WTC11 (cell line): ENCODE results near the gene VAMP2. TPM values are rescaled to one million over a fixed set of nuclear protein-coding genes. Genes with fewer than 3 reads are reported as not detected.

Experiments used
- ATAC-seq: fragments of 200-7000 bp; cut with Tn5 transposase; 2 replicates; pipeline ENCODE4 v1.10.0; 2021; ENCODE audit warnings: mild to moderate bottlenecking, moderate library complexity
- CTCF ChIA-PET: fragments of 300-600 bp; sonication (Branson Sonifier 250); formaldehyde crosslinking; loops from one replicate; lab custom pipeline; 2021; ENCODE audit warnings: antibody characterized with exemption; lab: Charles Lee
- POLR2A ChIA-PET: fragments of 350-600 bp; sonication (Branson Sonifier 250); formaldehyde crosslinking; loops from one replicate; lab custom pipeline; 2021; ENCODE audit warnings: antibody characterized with exemption; lab: Charles Lee
- DNase-seq: peaks from one replicate; pipeline ENCODE4 v3.0.0; 2021; ENCODE audit warnings: low spot score
- H3K27ac Mint-ChIP-seq: 2 replicates; pipeline ENCODE4 v1.8.0; 2021; ENCODE audit warnings: mixed read lengths
- H3K27me3 Mint-ChIP-seq: 2 replicates; pipeline ENCODE4 v1.8.0; 2021; ENCODE audit warnings: low read depth, mild to moderate bottlenecking, moderate library complexity, mixed read lengths
- H3K36me3 Mint-ChIP-seq: 2 replicates; pipeline ENCODE4 v1.8.0; 2021; ENCODE audit warnings: mixed read lengths
- H3K4me1 Mint-ChIP-seq: 2 replicates; pipeline ENCODE4 v1.8.0; 2022; ENCODE audit warnings: mixed read lengths
- H3K4me3 Mint-ChIP-seq: 2 replicates; pipeline ENCODE4 v1.8.0; 2021; ENCODE audit warnings: mild to moderate bottlenecking, moderate library complexity, mixed read lengths
- H3K9me3 Mint-ChIP-seq: 2 replicates; pipeline ENCODE4 v1.8.0; 2021; ENCODE audit warnings: mixed read lengths
- ARID4B ChIP-seq: sonication (generic); formaldehyde crosslinking; IDR thresholded peaks from 2 replicates; pipeline ENCODE4 v1.8.0; 2023; ENCODE audit warnings: missing genetic modification reagents, mild to moderate bottlenecking, borderline replicate concordance
- ATF2 ChIP-seq: sonication (generic); formaldehyde crosslinking; IDR thresholded peaks from 2 replicates; pipeline ENCODE4 v1.8.1; 2022; ENCODE audit warnings: low read depth, missing genetic modification reagents, borderline replicate concordance
- CREB1 ChIP-seq: sonication (generic); formaldehyde crosslinking; IDR thresholded peaks from 2 replicates; pipeline ENCODE4 v1.8.0; 2023; ENCODE audit warnings: mild to moderate bottlenecking, missing genetic modification reagents
- CREM ChIP-seq: sonication (generic); formaldehyde crosslinking; IDR thresholded peaks from 2 replicates; pipeline ENCODE4 v1.8.1; 2022; ENCODE audit warnings: mild to moderate bottlenecking, missing genetic modification reagents, moderate library complexity
- CTCF ChIP-seq: fragments of 200-600 bp; IDR thresholded peaks from 2 replicates; pipeline ENCODE4 v1.8.0; 2022; ENCODE audit warnings: antibody characterized with exemption
- GABPB1 ChIP-seq: sonication (generic); formaldehyde crosslinking; IDR thresholded peaks from 2 replicates; pipeline ENCODE4 v1.8.1; 2023; ENCODE audit warnings: mild to moderate bottlenecking, missing genetic modification reagents
- HMGXB4 ChIP-seq: sonication (generic); formaldehyde crosslinking; IDR thresholded peaks from 2 replicates; pipeline ENCODE4 v1.8.1; 2023; ENCODE audit warnings: mild to moderate bottlenecking, moderate library complexity, missing genetic modification reagents
- IRF1 ChIP-seq: sonication (generic); formaldehyde crosslinking; IDR thresholded peaks from 2 replicates; pipeline ENCODE4 v1.8.0; 2023; ENCODE audit warnings: missing genetic modification reagents
- JUN ChIP-seq: sonication (generic); formaldehyde crosslinking; IDR thresholded peaks from 2 replicates; pipeline ENCODE4 v1.8.0; 2023; ENCODE audit warnings: mild to moderate bottlenecking, missing genetic modification reagents
- MAX ChIP-seq: sonication (generic); formaldehyde crosslinking; IDR thresholded peaks from 2 replicates; pipeline ENCODE4 v1.8.0; 2022; ENCODE audit warnings: mild to moderate bottlenecking, missing genetic modification reagents
- NFE2L1 ChIP-seq: sonication (generic); formaldehyde crosslinking; IDR thresholded peaks from 2 replicates; pipeline ENCODE4 v1.8.1; 2023; ENCODE audit warnings: missing genetic modification reagents
- PREB ChIP-seq: sonication (generic); formaldehyde crosslinking; IDR thresholded peaks from 2 replicates; pipeline ENCODE4 v1.8.1; 2022; ENCODE audit warnings: mild to moderate bottlenecking, missing genetic modification reagents, moderate library complexity, borderline replicate concordance
- SMAD3 ChIP-seq: sonication (generic); formaldehyde crosslinking; IDR thresholded peaks from 2 replicates; pipeline ENCODE4 v1.8.0; 2022; ENCODE audit warnings: missing genetic modification reagents, mild to moderate bottlenecking, borderline replicate concordance
- SOX15 ChIP-seq: fragments of 250-450 bp; sonication (Bioruptor Pico); IDR thresholded peaks from 2 replicates; pipeline ENCODE4 v1.9.0; 2021; ENCODE audit warnings: mild to moderate bottlenecking
- SP1 ChIP-seq: sonication (generic); formaldehyde crosslinking; conservative IDR thresholded peaks from 2 replicates; pipeline ENCODE4 v1.8.1; 2022; ENCODE audit warnings: missing genetic modification reagents
- ZMAT4 ChIP-seq: fragments of 250-450 bp; sonication (Bioruptor Pico); IDR thresholded peaks from 2 replicates; pipeline ENCODE4 v1.9.0; 2021; ENCODE audit warnings: mild to moderate bottlenecking
- ZNF232 ChIP-seq: sonication (generic); formaldehyde crosslinking; IDR thresholded peaks from 2 replicates; pipeline ENCODE4 v1.8.0; 2022; ENCODE audit warnings: mild to moderate bottlenecking, missing genetic modification reagents
- ZNF532 ChIP-seq: fragments of 250-450 bp; sonication (Bioruptor Pico); IDR thresholded peaks from 2 replicates; pipeline ENCODE4 v1.9.0; 2021; ENCODE audit warnings: mild to moderate bottlenecking, borderline replicate concordance
- total RNA-seq: library from RNA; stranded (reverse); gene quantifications from 3 replicates; pipeline ENCODE4 v1.2.3, GENCODE V29; 2021

VAMP2 gene
- total RNA-seq, 1 experiment from 2014 or later = 27.4 TPM

GRCh38 chr17:8138672-8139371 is 23.9 kb downstream of the VAMP2 start:
- Mint-ChIP-seq H3K27ac (no peak overlapping the region), H3K9me3 (no peaks in the 10 kb centered on the region), H3K27me3 (no peaks in the 10 kb centered on the region; the same call in 1 of the 2 replicates), H3K4me1 (peaks cover 8% of the 10 kb centered on the region), H3K4me3 (no peak overlapping the region), H3K36me3 (peaks cover 10% of the 10 kb centered on the region)
- DNase-seq (peak; percentile 97), ATAC-seq (peak; percentile 91)
- CTCF ChIA-PET = interaction anchor here (0.8 to 3.6 kb wide), 8 partner anchors 12 to 45 kb away, joined by 3 to 25 read pairs (median 6); partner anchors contain the start of genes ALOXE3, HES7 and PER1
- POLR2A ChIA-PET = interaction anchor here (1.1 to 2.3 kb wide), 3 partner anchors 13 to 34 kb away, joined by 3 to 12 read pairs (median 4); partner anchors contain the start of gene PER1
- TF ChIP-seq SMAD3 (CRISPR knock-in tag) = no peak
- TF ChIP-seq ATF2 (CRISPR knock-in tag) = no peak
- 0 out of 2 replicates have a peak, but pooled peaks have one; percentile 57 for TF ChIP-seq MAX (CRISPR knock-in tag)
- no peak for TF ChIP-seq IRF1 (CRISPR knock-in tag)
- TF ChIP-seq NFE2L1 (CRISPR knock-in tag) = no peak
- peak; percentile 87 for TF ChIP-seq GABPB1
- TF ChIP-seq ZMAT4 (CRISPR knock-in tag) = peak; percentile 56; the same call in 1 of the 2 replicates
- no peak for TF ChIP-seq JUN (CRISPR knock-in tag)
- peak; percentile 31; the same call in 1 of the 2 replicates for TF ChIP-seq CREB1 (CRISPR knock-in tag)
- TF ChIP-seq SOX15 = no peak
- TF ChIP-seq PREB (CRISPR knock-in tag) = peak; percentile 50; the same call in 1 of the 2 replicates
- peak; percentile 71 for TF ChIP-seq SP1 (CRISPR knock-in tag)
- TF ChIP-seq HMGXB4 (CRISPR knock-in tag) = peak; percentile 99
- peak; percentile 34 for TF ChIP-seq CREM
- peak; percentile 83 for TF ChIP-seq CTCF
- TF ChIP-seq ZNF532 = 0 out of 2 replicates have a peak, but pooled peaks have one; percentile 38
- peak; percentile 31; the same call in 1 of the 2 replicates for TF ChIP-seq ARID4B (CRISPR knock-in tag)
- peak; percentile 19; the same call in 1 of the 2 replicates for TF ChIP-seq ZNF232
